K562 (cell line): ENCODE results near the gene TCHP. TPM values are rescaled to one million over a fixed set of nuclear protein-coding genes. Genes with fewer than 3 reads are reported as not detected.

ENCODE experiments used
- ATAC-seq: fragments of 200-7000 bp; cut with Tn5 transposase; 3 replicates; pipeline ENCODE4 v1.9.1; 2020; ENCODE audit warnings: moderate library complexity
- BruUV-seq: library from RNA; stranded (reverse); fragments of 400-500 nt; replicated peaks from 2 replicates; lab custom pipeline; 2021; lab: Mats Ljungman, UMichigan
- CTCF ChIA-PET: fragments of 300-600 bp; formaldehyde crosslinking; extraction: SDS; loops from one replicate; lab custom pipeline; 2021; ENCODE audit warnings: low intra/inter-chr PET ratio; lab: Yijun Ruan, JAX
- POLR2A ChIA-PET: fragments of 300-600, 350-650 bp; sonication (Branson Sonifier 250); formaldehyde crosslinking; extraction: SDS; loops from one replicate; lab custom pipeline; 2021; ENCODE audit warnings: antibody characterized with exemption, inconsistent platforms; lab: Yijun Ruan, JAX
- DNase-seq, 4 experiments: peaks; one replicate each; pipeline versions ENCODE4 v3.0.0 to v3.0.0-alpha.2; 2011 to 2018; ENCODE audit warnings: low spot score in 3 of 4, mixed read lengths in 3 of 4; ENCODE audit errors: extremely low read depth in 1 of 4
- FAIRE-seq: peaks from 2 replicates; lab custom pipeline; 2011; peaks lifted over from hg19 to GRCh38; lab: Jason Lieb, UNC
- H2AFZ ChIP-seq: 2 replicates; pipeline ENCODE4 v1.6.0; 2011; ENCODE audit warnings: low read depth, low read length, control low read depth, inconsistent platforms
- H3K27ac ChIP-seq: fragments of 200-600 bp; 3 replicates; pipeline ENCODE4 v1.8.0; 2011; ENCODE audit warnings: low read depth, mild to moderate bottlenecking, control low read depth, inconsistent platforms, low read length, moderate library complexity, mixed read lengths; ENCODE audit errors: extremely low read depth
- H3K27me3 ChIP-seq, 2 experiments: fragments of 300-600 bp in 1 of 2; 2 replicates in 1 of 2; 3 replicates in 1 of 2; pipeline versions ENCODE4 v1.6.0 to v1.8.0; 2011; ENCODE audit warnings: inconsistent platforms in 2 of 2, low read length in 2 of 2, mild to moderate bottlenecking in 1 of 2, mixed read lengths in 1 of 2, moderate library complexity in 1 of 2; ENCODE audit not compliant: control insufficient read depth in 2 of 2, insufficient read depth in 2 of 2
- H3K36me3 ChIP-seq: fragments of 300-600 bp; 3 replicates; pipeline ENCODE4 v1.8.0; 2011; ENCODE audit warnings: mild to moderate bottlenecking, low read length, inconsistent platforms; ENCODE audit not compliant: control insufficient read depth, insufficient read depth
- H3K4me1 ChIP-seq, 2 experiments: fragments of 200-600 bp in 1 of 2; replicated peaks in 1 of 2; 2 replicates in 1 of 2; 3 replicates in 1 of 2; pipeline versions ENCODE4 v1.5.1 to v1.8.0; 2011; ENCODE audit warnings: inconsistent platforms in 2 of 2, low read length in 2 of 2, mild to moderate bottlenecking in 1 of 2, mixed read lengths in 1 of 2, moderate library complexity in 1 of 2; ENCODE audit not compliant: control insufficient read depth in 2 of 2, insufficient read depth in 2 of 2
- H3K4me2 ChIP-seq: 2 replicates; pipeline ENCODE4 v1.6.1; 2011; ENCODE audit warnings: low read length, control low read depth, inconsistent platforms, mixed read lengths; ENCODE audit not compliant: insufficient read depth
- H3K4me3 ChIP-seq: fragments of 200-600 bp; sonication (generic), shearing (Covaris generic); 2 replicates; pipeline ENCODE4 v1.5.1; 2016; ENCODE audit warnings: control low read depth, inconsistent platforms
- H3K79me2 ChIP-seq: fragments of 200-600 bp; 3 replicates; pipeline ENCODE4 v1.8.0; 2011; ENCODE audit warnings: low read length, inconsistent platforms; ENCODE audit not compliant: control insufficient read depth, insufficient read depth
- H3K9ac ChIP-seq, 2 experiments: 2 replicates each; pipeline versions ENCODE4 v1.6.0 to v1.6.1; 2011; ENCODE audit warnings: low read depth in 2 of 2, low read length in 2 of 2, control low read depth in 1 of 2, inconsistent platforms in 1 of 2, mild to moderate bottlenecking in 1 of 2, mixed read lengths in 1 of 2; ENCODE audit not compliant: insufficient read depth in 1 of 2
- H3K9me1 ChIP-seq: one replicate; pipeline ENCODE4 v1.6.0; 2011; ENCODE audit warnings: inconsistent platforms, mild to moderate bottlenecking, low read length, moderate library complexity; ENCODE audit not compliant: control insufficient read depth, insufficient read depth
- H3K9me3 ChIP-seq: replicated peaks from 2 replicates; pipeline ENCODE4 v1.5.1; 2011; ENCODE audit warnings: low read depth, low read length, inconsistent platforms; ENCODE audit not compliant: control insufficient read depth, insufficient read depth
- H4K20me1 ChIP-seq: replicated peaks from 2 replicates; pipeline ENCODE4 v1.6.1; 2011; ENCODE audit warnings: low read length, inconsistent platforms, mixed read lengths; ENCODE audit not compliant: control insufficient read depth, insufficient read depth
- BCOR ChIP-seq: fragments of 450-650 bp; IDR thresholded peaks from 2 replicates; pipeline ENCODE4 v1.6.1; 2016
- CBX5 ChIP-seq: IDR thresholded peaks from 2 replicates; pipeline ENCODE4 v1.6.1; 2014; ENCODE audit warnings: low read depth, borderline replicate concordance
- FOS ChIP-seq: IDR thresholded peaks from 3 replicates; pipeline ENCODE4 v1.6.1; 2011; ENCODE audit not compliant: insufficient read length; ENCODE audit errors: extremely low read depth
- GATAD2A ChIP-seq: fragments of 450-650 bp; IDR thresholded peaks from 2 replicates; pipeline ENCODE4 v1.6.1; 2017
- GTF3C2 ChIP-seq: IDR thresholded peaks from 3 replicates; pipeline ENCODE4 v1.6.1; 2011; ENCODE audit warnings: borderline replicate concordance, mild to moderate bottlenecking, moderate library complexity; ENCODE audit not compliant: insufficient read length; ENCODE audit errors: extremely low read depth
- HMGXB4 ChIP-seq: sonication (generic); formaldehyde crosslinking; IDR thresholded peaks from 2 replicates; pipeline ENCODE4 v1.8.1; 2023; ENCODE audit warnings: mild to moderate bottlenecking, missing genetic modification reagents
- KDM4B ChIP-seq, 2 experiments: fragments of 450-650 bp in 1 of 2; sonication (generic) in 1 of 2; IDR thresholded peaks; 2 replicates each; pipeline ENCODE4 v1.6.1; 2016 to 2017; ENCODE audit warnings: borderline replicate concordance in 2 of 2, antibody characterized with exemption in 1 of 2, low read depth in 1 of 2, mild to moderate bottlenecking in 1 of 2
- MEF2D ChIP-seq: conservative IDR thresholded peaks from 2 replicates; pipeline ENCODE4 v1.6.1; 2016; ENCODE audit warnings: low read depth, missing genetic modification characterization, missing compliant biosample characterization
- MEIS2 ChIP-seq: fragments of 450-650 bp; IDR thresholded peaks from 2 replicates; pipeline ENCODE4 v1.6.1; 2014; ENCODE audit warnings: mild to moderate bottlenecking; ENCODE audit not compliant: partially characterized antibody
- MYC ChIP-seq, 2 experiments: fragments of 250-450 bp in 1 of 2; sonication (Bioruptor Pico) in 1 of 2; IDR thresholded peaks; 2 replicates each; pipeline versions ENCODE4 v1.5.1 to v1.6.1; 2012 to 2021; ENCODE audit warnings: low read depth in 2 of 2, borderline replicate concordance in 1 of 2, improper control_type of control experiment in 1 of 2, low read length in 1 of 2, mild to moderate bottlenecking in 1 of 2, moderate library complexity in 1 of 2
- PHF8 ChIP-seq: fragments of 200-600 bp; sonication (generic); IDR thresholded peaks from 2 replicates; pipeline ENCODE4 v1.6.1; 2012; ENCODE audit warnings: mixed run types, mild to moderate bottlenecking, inconsistent platforms, low read length, moderate library complexity, borderline replicate concordance
- POLR2AphosphoS5 ChIP-seq: IDR thresholded peaks from 2 replicates; pipeline ENCODE4 v1.6.1; 2011; ENCODE audit warnings: mild to moderate bottlenecking, low read depth, low read length, moderate library complexity; ENCODE audit not compliant: control insufficient read depth, insufficient read depth
- RBM17 ChIP-seq: fragments of 200-400 bp; formaldehyde crosslinking; IDR thresholded peaks from 2 replicates; pipeline ENCODE4 v1.6.1; 2017; ENCODE audit warnings: low read depth, mild to moderate bottlenecking, low read length, borderline replicate concordance
- TEAD4 ChIP-seq, 2 experiments: sonication (generic) in 1 of 2; formaldehyde crosslinking in 1 of 2; IDR thresholded peaks; 2 replicates each; pipeline versions ENCODE4 v1.6.1 to v1.8.0; 2012 to 2022; ENCODE audit warnings: borderline replicate concordance in 1 of 2, inconsistent platforms in 1 of 2, low read length in 1 of 2, mild to moderate bottlenecking in 1 of 2, missing genetic modification reagents in 1 of 2
- WGBS: fragments of 100-300 bp; shearing (Covaris generic); methylation state at CpG from one replicate; pipeline ENCODE4 v1.1.6; 2016; ENCODE audit warnings: low coverage, mixed read lengths; ENCODE audit not compliant: insufficient coverage; ENCODE audit errors: missing lambda C conversion rate; 5-methylcytosine and 5-hydroxymethylcytosine counted together
- in situ Hi-C: fragments of 300-500 bp; cut with MboI; formaldehyde crosslinking; loops from 4 replicates; pipeline ENCODE4 v1.15.0; 2018; ENCODE audit warnings: inconsistent platforms, mixed read lengths
- intact Hi-C: fragments of 100-400 bp; cut with micrococcal nuclease; formaldehyde crosslinking; loops from 2 replicates; pipeline ENCODE4 v1.14.2; 2022
- polyA plus RNA-seq, 8 experiments: library from polyadenylated mRNA; depleted of rRNA in 4 of 8; stranded (reverse) in 5 of 8; unstranded in 3 of 8; fragments of >200 nt; fragmentation: Nextera tagmentation in 2 of 8; fragmentation: Illumina TruSeq in 1 of 8; extraction: Ambion mirVana in 2 of 8; extraction: Trizol in 1 of 8; gene quantifications; 2 replicates each; pipeline versions ENCODE4 v1.2.1 to v1.2.3, GENCODE V29; 2011 to 2014; ENCODE audit warnings: inconsistent platforms in 1 of 8, missing spikeins in 1 of 8
- total RNA-seq, 7 experiments: library from RNA; depleted of rRNA in 6 of 7; stranded (reverse); fragments of >200 nt in 6 of 7; fragmentation: Illumina TruSeq in 2 of 7; extraction: Trizol in 2 of 7; gene quantifications; 2 replicates each; pipeline versions ENCODE4 v1.2.1 to v1.2.3, GENCODE V29; 2011 to 2021; ENCODE audit warnings: low replicate concordance in 1 of 7

The TCHP gene
- total and polyA plus RNA-seq, 9 of the 15 experiments (the other 6 are each of a cell fraction or from before 2014, with no cell fraction given), result 3.4 to 30.4 (median 19.7) TPM

DNA sequence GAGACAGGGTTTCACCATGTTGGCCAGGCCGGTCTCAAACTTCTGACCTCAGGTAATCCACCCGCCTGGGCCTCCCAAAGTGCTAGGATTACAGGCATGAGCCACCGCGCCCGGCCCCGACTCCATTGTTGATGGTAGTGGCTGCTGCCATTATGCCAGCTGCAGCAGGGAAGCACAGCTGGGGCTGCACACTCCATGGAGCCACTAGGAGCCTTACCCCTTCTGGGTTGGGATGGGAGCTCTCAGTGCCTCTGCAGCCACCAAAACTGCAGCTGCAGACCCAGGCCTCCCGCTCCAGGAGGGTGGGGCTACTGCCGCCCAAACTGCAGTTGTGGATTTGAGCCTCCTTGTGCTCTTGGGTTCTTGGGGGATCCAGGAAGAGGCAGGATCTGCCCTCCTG lies 25.9 kb downstream of the TCHP start:
- H2AFZ ChIP-seq, result no peak overlapping the region
- no peaks in the 10 kb centered on the region for H4K20me1 ChIP-seq
- WGBS, result 89% methylated on average over 8 of the region's 8 CpGs
- peaks cover 10% of the 10 kb centered on the region; the same call in 1 of the 3 replicates for H3K36me3 ChIP-seq
- intact Hi-C loops (loop anchor here (2.0 kb wide), 1 partner anchor 73 kb away; no protein-coding TSS in a partner anchor), in situ Hi-C loops (no loop called here)
- ATAC-seq, result no peak
- POLR2A ChIA-PET, result interaction anchor here (1.0 kb wide), 1 partner anchor 41 kb away, joined by 4 read pairs; no protein-coding TSS in a partner anchor
- no peak overlapping the region for H3K4me2 ChIP-seq
- CTCF ChIA-PET, result no interaction called here
- no TSS peak for BruUV-seq
- no peaks in the 10 kb centered on the region for H3K9me1 ChIP-seq
- H3K79me2 ChIP-seq, result no peaks in the 10 kb centered on the region
- no peak for FAIRE-seq
- no peaks in the 10 kb centered on the region for H3K9me3 ChIP-seq
- H3K27ac ChIP-seq, result no peak overlapping the region
- no peak for DNase-seq
- no peaks in the 10 kb centered on the region for H3K27me3 ChIP-seq
- peak overlapping the region in 1 of 2 experiments; percentile 64; a peak in 1 of 4 replicates for H3K9ac ChIP-seq
- H3K4me1 ChIP-seq, result peaks cover 7 to 23% of the 10 kb centered on the region in 2 experiments; a peak in 4 of 5 replicates
- no peak overlapping the region for H3K4me3 ChIP-seq
- TF ChIP-seq BCOR (no peak), MEF2D (no peak), TEAD4 (IDR thresholded peaks at IDR 0.05; ENCODE audit: low read length) (no peak), TEAD4 (CRISPR knock-in tag; IDR thresholded peaks at IDR 0.05; ENCODE audit: borderline replicate concordance) (no peak), GTF3C2 (no peak), KDM4B (IDR thresholded peaks at IDR 0.05; ENCODE audit: borderline replicate concordance in 2 of 2, low read depth in 1 of 2) (no peak), MYC (IDR thresholded peaks at IDR 0.05; ENCODE audit: low read depth, low read length) (no peak), MYC (CRISPR knock-in tag; IDR thresholded peaks at IDR 0.05; ENCODE audit: borderline replicate concordance, low read depth) (no peak), GATAD2A (no peak), PHF8 (no peak), HMGXB4 (CRISPR knock-in tag) (no peak), CBX5 (no peak), FOS (no peak), RBM17 (no peak), MEIS2 (no peak), POLR2AphosphoS5 (no peak)
